ENCODE results near the gene FGGY.

Gene FGGY

DNA sequence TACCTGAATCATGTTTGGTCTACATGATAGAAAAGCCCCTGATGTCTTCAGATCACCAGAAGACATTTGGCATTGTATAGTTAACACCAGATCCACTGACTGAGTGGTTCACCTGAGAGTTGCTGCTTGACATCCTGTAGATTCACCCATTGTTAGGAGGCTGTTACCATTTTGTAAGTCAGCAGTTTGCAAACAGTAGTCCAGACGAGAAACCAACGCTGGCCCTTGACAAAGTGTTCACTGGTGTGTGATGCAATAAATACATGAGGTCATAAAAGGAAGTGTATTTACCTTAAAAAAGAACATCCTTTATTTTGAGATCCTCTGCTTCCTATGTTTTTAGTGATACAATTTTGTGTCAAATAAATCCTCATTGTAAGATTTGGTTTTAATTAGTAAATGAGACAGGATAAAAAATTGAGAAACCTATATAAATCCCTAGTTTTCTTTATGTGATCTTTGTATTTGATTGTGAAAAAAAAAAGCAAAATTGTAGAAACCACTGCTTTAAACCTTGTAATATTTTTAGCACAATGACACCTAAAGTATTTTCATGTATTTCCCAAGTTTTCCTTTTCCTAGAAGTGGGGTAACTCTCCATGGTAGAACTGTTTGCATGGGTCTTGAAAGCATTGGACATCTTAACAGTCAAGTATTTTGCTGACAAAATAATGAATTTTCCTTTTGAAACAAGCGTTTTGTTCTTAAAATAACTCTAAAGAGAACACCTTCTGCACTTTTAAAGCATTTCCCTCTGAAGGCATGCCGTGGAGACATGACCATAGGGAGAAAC is 204.3 kb downstream of the FGGY start:
- no peak for DNase-seq (ENCODE audit: extremely low read depth in 1 of 2, low read depth in 1 of 2)

DNA sequence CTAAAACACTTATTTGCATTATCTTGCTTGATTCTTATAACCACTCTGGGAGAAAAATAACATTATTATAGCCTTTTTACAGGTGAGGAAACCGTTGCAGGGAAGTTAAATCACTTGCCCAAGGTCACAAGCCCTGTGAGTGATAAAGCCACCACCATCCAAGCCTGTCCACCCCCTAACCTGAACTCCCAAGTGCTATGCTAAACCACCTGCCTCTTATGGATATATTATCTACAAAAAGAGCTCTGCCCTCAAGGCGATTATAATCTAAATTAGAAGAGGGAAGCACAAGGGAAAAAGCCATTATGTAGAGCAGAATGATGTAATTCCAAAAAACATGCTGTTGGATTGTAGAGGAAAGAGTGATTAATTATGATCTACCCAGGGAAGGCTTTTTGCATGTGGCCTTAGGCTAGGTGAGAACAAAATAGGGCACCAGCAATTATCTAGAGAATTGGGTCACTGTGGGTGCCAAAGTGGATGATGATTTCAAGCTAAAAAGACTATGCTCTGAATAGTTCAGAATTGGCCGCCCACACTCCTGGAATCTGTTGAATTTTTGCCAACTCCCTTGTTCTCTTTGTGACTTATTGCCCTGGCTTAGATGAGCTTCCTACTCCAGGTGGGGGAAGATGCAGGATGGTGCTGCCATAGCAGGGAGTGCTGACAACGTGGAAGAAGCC is 205.3 kb downstream of the FGGY start:
- no peak for DNase-seq (ENCODE audit: extremely low read depth in 1 of 2, low read depth in 1 of 2)

DNA sequence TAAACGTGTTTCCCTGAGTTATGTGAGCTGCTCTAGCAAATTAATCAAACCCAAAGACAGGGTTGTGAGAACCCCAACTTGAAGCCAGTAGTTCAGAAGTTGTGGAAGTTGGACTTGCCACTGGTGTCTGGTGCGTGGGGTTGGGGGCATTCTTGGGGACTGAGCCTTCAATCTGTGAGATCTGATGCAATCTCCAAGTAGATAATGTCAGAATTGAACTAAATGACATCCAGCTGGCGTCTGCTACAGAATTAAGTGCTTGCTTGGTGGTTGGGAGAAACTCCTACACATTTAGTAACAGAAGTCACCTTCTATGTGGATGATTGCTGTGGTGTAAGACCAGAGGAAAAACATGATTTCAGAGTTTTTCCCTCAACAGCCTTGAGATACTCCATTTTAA is 207.4 kb downstream of the FGGY start:
- DNase-seq (ENCODE audit: extremely low read depth in 1 of 2, low read depth in 1 of 2): no peak

DNA sequence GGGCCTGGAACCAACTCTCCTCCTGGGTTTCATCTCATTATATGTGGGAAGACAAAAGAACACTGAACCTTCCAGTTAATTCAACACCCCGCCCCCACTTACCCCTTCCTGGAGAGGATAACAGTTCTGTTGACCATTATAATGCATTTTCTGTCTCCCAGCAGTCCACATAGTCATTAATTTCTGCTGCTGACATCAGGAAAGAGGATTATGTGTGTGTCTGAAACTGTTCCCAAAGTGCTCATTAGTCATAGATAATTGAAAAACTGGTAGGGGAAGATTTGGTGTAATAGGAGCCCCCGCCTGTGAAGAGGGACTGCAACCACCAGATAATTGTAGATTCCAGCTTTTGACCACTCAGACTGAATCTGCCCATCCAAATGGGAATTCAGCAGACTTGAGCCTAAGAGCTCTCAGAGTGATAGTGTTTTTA is 208.7 kb downstream of the FGGY start:
- no peak for DNase-seq (ENCODE audit: extremely low read depth in 1 of 2, low read depth in 1 of 2)

DNA sequence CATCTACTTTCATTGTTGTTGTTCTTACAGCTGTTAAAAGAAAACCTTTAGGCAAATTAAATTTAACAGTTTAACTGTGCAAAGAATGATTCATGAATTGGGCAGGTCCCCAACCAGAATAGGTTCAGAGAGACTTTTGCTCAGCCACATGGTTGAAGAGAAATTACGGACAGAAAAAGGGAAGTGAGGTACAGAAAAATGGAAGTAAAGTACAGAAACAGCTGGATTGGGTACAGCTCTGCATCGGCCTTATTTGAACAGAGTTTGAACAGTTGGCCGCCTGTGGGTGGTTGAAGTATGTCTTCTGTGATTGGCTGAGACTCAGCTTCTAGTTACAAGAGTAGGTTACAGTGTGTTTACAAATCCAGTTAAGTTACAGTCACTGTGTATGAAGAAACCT is 210.1 kb downstream of the FGGY start:
- DNase-seq (ENCODE audit: extremely low read depth in 1 of 2, low read depth in 1 of 2): no peak

DNA sequence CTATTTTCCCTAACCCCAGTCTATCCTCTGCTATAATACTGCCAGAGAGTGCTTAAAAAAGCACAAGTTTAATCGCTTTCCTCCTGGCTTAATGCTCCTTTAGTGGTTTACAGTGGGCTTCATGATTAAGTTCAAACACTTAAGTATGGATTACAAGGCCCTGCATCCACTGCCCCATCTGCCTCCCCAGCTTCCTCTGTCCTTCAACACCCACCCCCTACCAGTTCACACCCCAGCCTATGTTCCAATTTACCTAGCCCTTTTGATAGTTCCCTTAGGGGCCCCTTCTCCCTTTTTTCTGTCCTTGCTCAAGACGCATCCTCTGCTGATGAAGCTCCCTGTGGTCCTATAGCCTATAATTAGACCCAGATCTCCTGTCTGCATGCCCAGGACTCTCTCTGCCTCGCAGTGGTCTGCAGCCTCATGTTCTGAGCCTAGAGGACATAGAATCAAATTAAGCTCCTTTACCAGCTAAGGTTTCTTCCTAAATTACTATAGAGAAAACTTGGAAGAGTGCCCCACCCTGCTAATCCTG is 212.5 kb downstream of the FGGY start:
- no peak for DNase-seq (ENCODE audit: extremely low read depth in 1 of 2, low read depth in 1 of 2)

DNA sequence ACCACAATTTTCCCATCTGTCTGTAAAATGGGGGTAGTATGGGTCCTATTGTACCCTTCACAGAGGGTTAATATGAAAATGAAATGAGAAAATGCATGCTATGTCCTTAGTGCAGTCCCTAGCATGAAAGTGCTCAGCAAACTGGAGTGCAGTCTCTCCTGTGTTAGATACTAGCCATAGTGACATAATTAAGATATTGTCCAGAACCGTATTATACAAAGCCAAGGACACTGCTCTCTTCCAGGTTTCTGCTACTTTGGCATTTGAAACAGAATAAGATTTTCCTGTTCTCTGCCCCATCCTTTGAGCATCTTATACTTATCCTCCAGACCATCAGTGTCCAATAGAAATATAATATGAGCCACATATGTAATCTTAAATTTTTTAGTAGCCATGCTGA is 213.4 kb downstream of the FGGY start:
- no peak for DNase-seq (ENCODE audit: extremely low read depth in 1 of 2, low read depth in 1 of 2)

DNA sequence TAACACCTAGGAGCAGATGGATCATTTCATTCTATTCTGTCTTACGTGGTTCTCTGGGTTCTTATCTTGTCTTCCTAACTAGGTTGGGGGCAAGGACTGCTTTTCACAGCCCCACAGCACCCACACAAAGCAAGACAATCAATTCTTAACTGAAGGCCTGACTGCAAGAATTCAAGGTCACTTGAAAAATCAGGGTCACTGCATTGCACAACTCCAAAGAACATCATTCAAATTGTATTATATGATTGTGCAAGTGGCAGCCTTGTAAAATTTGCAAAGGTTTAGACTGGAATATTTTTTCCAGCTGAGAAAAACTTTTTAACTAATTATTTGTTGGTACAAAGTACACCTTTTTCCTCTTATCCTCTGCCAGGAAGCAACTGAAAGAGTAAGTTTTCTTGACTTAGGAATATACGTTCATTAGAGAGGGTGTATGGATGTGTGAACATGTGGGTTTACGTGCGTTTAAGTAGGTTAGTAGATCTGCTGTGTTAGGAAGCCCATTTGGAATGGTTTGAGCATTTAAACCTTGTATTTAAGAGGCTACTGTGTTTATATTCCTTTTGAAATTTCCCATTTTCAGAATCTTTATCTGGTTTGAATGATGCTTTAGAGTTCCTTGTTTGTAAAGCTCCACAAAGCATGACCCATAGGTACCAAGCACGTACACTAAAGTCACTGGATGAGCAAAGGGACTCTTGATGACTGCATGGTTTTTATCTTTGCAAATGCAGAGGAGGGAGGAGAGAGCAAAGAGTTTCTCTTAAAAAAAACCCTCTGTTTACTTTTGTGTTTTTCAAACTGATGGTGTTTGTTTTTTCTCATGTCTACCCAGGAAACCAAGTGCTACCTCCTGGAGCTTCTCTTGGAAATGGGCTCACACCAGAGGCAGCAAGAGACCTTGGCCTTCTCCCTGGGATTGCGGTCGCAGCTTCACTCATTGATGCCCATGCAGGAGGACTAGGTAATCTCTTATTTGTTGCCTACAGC is 214.9 kb downstream of the FGGY start:
- no peak for DNase-seq (ENCODE audit: extremely low read depth in 1 of 2, low read depth in 1 of 2)

DNA sequence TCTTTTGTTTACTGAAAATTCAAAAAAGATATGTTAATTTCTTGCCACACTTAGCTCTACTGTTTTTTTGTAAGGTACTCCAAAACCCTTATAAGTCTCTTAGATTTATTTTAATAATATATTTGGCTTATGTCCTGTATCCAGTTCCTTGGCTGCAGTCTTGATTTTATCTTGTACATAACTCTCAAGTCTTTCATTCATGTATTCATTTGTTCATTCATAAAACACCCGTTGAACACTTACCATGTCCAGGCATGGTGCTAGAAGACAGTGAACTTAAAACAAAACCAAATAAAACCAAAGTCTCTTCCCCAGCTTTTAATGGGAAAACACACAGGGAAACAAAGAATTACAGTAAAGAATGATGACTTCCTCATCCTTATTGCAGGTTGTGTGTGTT is 215.8 kb downstream of the FGGY start:
- no peak for DNase-seq (ENCODE audit: extremely low read depth in 1 of 2, low read depth in 1 of 2)

DNA sequence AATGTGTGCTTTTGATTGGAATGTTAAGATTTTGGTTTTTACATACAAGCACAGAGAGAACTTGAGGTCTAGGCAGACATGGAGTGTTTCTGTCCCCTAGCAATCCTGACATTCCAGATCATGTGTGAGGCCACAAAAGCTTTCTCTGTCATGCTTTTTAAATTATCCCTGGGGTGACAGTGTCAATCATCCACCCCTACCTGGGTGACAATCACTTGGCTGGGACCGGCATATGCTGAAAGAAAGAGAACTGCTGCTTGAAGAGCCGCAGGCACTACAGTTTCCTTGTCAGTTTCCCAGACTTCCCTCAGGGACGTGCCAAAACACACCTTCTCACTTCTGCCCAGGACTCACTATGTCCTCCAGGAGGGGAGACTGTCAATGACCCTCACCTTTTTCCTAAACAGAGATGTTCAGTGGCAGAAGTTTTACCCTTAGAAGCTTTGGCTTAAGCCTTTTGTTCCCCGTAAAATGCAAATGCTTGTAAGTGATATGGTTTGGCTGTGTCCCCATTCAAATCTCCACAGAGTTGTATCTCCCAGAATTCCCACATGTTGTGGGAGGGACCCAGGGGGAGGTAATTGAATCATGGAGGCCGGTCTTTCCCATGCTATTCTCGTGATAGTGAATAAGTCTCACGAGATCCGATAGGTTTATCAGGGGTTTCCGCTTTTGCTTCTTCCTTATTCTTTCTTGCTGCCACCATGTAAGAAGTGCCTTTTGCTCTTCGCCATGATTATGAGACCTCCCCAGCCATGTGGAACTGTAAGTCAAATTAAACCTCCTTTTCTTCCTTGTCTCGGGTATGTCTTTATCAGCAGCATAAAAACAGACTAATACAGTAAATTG is 217.4 kb downstream of the FGGY start:
- no peak for DNase-seq (ENCODE audit: extremely low read depth in 1 of 2, low read depth in 1 of 2)

DNA sequence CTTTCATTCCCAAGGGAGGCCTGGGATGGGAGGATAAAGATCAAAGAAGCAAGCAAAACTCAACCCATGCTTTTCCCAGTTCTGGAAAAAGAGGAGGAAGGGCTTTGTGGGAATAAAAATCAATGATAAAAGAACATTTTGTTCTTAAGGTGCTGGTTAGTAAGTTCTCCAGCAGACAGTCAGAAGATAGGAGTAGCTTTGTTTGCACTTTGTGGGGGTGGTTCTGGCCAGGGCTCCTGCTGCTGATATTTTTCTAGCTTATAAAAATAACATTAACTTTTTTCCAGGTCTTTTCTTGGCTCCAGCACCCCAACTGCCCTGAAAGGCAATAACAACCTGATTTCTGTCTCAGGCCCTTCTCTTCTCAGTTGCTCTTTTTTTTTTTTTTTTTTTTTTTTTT is 220.0 kb downstream of the FGGY start:
- DNase-seq (ENCODE audit: extremely low read depth in 1 of 2, low read depth in 1 of 2): no peak

DNA sequence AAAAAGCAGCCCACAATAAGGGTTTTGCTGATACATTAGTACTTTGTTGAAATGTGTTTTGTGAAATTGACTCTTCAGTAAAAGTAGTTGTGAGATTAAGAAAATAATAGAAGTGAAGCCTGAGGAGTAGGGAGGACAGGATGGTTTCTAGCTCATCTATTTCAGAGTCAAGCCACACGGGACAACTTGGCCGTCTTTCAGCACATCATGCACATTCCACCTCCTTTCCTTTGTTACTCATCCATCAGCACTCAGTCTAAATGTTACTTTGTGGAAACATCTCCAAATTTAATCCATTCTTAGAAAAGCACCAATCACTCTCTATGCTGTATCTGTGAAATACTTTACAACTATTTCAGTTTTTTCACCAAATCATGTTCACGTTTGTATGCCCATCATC is 223.3 kb downstream of the FGGY start:
- no peak for DNase-seq (ENCODE audit: extremely low read depth in 1 of 2, low read depth in 1 of 2)

DNA sequence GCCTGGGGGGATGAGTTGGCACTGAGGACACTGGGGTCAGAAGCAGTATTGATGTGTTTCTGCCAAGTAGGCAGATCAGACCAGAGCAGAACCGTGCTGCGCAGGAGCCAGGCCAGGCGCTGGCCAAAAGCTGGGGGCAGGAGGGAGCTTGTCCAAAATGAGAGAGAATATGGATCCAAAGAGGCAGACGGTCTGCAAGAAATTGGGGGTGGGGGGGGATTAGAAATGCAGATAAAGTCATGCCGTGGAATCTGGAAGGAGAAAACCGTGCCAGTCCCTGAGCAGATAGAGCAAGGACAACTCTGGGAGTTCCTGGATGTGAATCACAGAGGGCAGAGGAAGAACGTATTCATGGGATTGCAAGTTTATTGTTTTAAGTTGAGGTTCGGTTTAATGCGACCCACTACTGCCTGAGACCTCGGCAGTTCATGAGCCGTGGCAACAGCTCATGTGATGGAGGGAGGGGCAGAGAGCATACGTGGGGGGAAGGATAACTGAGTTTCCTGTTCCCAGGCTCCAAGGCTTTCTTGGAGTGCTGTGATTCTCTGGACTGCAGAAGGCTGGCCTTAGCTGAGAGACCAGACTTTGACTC is 224.0 kb downstream of the FGGY start:
- no peak for DNase-seq (ENCODE audit: extremely low read depth in 1 of 2, low read depth in 1 of 2)

DNA sequence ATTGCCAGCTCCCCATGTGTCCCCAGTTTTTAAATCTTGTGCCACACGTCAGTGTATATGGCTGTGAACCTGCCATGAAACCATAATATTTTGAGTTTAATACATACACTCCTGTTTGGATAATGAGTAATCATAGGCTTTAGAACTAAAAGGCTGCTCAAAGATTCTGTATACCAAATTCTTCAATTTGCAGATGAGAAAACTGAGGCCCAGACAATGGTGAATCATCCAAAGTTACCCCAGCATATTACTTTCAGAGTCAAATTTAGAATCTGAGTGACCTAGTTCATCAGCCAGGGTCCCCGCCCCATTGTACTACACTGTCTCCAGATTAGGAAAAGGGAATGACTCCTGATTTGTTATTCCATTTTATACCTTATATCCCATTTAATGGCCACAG is 224.6 kb downstream of the FGGY start:
- no peak for DNase-seq (ENCODE audit: extremely low read depth in 1 of 2, low read depth in 1 of 2)

DNA sequence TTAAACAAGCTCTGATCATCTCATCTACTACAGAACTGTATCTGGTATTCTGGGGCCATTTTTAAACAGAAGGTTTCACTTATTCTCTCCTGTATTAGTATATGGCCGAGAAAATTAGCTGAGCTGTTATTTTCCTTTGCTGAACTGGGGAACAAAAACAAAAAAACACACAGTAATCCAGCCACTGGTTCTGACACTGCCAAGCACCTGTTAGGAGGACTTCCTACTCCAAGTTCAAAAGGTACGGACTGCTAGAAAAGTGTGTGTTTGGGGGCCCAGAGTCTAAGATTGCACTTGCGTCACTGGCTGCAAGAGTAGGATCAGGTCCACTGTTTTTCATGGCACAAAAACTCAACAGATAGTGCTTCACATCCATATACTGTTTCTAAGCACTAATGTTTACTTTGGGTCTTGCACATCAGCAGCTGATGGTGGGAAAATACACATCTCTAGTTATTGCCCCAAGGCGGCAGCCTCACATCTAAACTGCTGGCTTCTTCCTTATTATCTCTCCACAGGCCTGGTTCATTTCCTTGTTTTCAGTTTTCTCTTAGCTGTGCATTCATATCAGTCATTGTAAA is 226.1 kb downstream of the FGGY start:
- no peak for DNase-seq (ENCODE audit: extremely low read depth in 1 of 2, low read depth in 1 of 2)

DNA sequence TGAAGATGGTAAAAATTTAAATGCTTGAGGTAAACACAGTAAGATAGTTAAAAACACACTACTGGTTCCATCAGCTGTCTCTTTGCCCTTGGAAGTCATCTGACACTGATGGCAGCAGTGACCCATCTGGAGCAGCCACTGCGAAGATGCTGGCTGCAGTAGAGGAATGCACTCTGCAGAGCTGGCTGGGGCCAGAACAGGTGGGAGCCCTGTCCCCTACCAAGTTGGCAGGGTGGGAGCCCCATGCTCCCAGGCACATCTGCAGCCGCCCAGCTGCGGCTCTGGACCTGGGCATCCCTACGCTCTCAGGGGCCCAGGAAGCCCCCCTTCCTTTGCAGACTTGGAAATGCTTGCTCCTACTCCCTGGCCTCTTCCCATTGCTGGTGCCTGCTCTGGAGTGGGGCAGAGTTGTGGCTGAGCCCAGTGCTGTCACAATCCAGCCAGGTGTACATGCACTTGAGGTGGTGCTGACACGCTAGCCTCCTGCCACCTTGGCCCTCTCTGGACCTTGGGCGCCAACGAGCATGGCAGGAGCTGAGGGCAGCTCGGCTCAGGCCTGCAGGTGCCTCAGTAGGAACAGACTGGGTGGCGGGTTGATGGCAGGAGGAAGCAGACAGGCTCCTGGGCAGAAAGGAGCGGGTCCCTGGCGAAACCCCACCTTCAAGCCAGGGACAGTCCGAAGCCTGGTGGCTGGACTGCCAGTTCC is 227.0 kb downstream of the FGGY start:
- DNase-seq (ENCODE audit: extremely low read depth in 1 of 2, low read depth in 1 of 2): no peak

DNA sequence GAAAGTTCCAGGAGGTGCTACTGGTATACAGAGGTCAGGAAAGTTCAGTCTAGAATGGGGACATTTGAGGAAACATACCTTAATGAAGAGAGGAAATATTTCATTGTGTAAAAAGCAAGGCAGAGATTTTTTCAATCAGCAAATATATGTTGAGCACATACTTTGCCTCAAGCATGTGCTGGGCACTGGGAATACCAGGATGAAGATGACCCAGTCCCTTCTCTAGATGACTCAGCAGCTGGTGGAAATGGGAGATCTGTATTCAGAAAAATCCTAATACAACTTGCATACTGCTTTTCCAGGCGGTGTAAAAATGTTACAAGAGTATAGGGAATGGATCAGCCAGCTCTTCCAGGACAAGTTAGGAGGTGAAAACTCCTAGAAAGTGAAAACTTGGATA is 229.3 kb downstream of the FGGY start:
- no peak for DNase-seq (ENCODE audit: extremely low read depth in 1 of 2, low read depth in 1 of 2)

DNA sequence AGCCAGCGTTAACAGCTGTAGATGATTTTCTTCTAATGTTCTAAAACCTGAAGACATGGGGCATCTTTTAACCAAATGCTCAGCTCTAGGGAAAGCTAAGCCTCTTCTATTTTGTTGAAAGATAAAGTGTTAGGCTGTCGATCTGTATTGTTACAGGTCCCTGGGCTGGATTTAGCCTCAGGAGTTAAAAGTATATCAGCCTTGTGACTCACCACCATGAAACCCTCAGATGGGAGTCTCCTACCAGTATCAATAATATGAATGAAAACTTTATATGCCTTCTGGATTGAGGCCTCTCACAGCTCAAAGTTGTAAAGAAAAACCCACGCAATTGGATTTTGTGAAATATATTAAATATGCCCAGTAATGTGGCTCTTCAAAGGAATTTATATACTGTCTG is 231.6 kb downstream of the FGGY start:
- DNase-seq (ENCODE audit: extremely low read depth in 1 of 2, low read depth in 1 of 2): no peak

DNA sequence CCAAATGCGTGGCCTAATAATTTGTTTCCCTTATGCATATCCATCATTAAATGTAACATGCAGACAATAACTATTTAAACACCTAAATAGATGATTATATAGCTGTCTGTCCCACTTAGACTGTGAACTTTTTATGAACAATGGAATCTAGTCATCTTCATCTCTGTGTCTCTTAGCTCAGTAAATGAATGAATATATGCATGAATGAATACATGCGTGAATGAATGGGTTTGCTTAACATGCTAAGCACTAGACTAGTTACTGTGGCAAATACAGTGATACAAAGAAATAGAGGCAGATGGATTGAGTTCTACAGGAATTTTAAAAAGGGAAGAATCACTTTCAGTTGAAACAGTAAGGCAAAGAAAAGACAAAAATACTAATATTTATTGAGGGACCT is 232.0 kb downstream of the FGGY start:
- no peak for DNase-seq (ENCODE audit: extremely low read depth in 1 of 2, low read depth in 1 of 2)
